Kidney capillary endothelial cell (primary cell): ENCODE measurements around the gene PRR5L.
A peak's percentile ranks its signal among the peaks of the same experiment; 100 is the strongest.
"Not testable (repeated sequence)": the region's sequence is repeated elsewhere in the genome, so short reads cannot be mapped to it uniquely, and the experiment has no call there.

Experiments
- DNase-seq: peaks from one replicate; pipeline ENCODE4 v3.0.0-alpha.2; 2018; ENCODE audit warnings: low spot score

PRR5L gene

DNA sequence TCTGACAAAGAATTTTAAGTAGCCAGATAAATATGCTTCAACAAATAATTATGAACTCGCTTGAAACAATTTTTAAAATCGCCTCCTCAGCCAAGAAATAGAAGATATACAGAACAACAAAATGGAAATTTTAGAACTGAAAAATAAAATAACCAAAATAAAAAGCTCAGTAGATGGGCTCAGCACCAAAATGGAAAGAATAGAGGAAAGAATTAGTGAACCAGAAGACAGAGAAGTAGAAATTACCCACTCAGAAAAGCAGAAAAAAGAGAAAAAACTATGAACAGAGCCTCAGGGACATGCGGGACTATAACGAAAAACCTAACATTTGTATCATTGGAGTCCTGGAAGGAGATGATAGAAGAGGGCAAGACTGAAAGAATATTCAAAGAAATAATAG lies 14.2 kb upstream of the PRR5L start:
- no peak for DNase-seq

- no peak for DNase-seq
These were observed 13.2 kb upstream of the PRR5L start for GRCh38 chr11:36282926-36283325.

DNA sequence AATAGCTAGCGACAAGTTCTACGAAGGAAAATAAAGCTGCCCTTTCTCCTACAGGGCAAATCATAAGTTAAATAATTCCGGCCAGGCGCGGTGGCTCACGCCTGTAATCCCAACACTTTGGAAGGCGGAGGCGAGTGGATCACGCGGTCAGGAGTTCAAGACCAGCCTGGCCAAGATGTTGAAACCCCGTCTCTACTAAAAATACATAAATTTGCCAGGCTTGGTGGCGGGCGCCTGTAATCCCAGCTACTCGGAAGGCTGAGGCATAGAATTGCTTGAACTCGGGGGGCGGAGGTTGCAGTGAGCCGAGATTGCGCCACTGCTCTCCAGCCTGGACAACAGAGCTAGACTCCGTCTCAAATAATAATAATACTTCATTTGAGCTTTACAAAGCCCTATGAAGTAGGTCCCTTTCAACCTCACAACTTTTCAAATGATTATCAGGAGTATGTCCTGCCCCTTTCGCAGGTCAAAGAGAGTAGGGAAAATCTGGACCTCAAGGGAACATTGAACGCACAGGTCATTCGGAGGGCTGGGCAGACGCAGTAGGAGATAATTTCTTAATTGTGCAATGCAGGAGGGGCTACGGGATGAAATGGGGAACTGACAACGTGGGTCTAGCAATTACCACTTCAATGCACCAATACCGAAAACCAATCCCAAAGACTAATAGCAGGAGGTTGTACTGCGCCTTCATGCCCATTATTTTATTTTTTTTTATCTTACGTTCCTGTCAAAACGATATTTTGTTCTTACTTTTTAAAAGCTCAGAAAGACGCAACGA lies 7.5 kb upstream of the PRR5L start:
- no peak for DNase-seq

GRCh38 chr11:36289226-36289852 lies 6.7 kb upstream of the PRR5L start, which contains the start of gene COMMD9:
TSS of gene COMMD9 (minus strand) at chr11:36289424. CDS start at chr11:36289412, 12 bp downstream.
- peak; percentile 88 for DNase-seq

- DNase-seq: peak; percentile 58
These were observed 3.8 kb upstream of the PRR5L start for GRCh38 chr11:36292311-36292722.

DNA sequence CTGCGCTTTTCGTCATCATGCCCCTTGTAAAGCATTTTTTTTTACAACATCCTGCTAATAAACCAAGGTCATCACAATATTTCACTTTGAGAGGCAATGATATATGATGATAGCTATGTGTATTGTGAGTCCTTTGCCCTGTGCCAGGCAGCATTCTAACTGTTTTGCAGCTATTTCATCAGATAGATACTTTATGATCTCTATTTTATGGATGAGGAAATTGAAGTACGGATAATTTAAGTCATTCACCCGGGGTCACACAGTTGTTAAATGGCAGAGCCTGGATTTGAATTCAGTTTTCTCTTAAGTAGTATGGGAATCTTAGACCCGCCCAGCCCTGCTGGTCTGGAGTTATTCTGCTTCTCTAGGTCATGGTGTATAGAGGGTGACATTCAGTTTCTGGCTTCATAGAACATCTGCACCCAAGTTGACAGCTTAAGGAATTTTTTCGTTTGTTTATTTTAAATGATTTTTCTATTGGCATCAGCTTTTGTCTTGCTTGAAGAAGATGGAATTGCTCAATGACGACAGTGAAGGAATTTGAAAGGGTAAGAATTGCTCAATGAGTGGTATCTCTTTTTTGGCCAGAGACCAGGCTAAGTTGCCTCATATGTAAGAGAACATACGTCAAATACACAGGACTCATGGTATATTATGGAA lies 926 bp downstream of the PRR5L start:
- DNase-seq: no peak

GRCh38 chr11:36300650-36301049 lies 4.6 kb downstream of the PRR5L start:
- no peak for DNase-seq

DNA sequence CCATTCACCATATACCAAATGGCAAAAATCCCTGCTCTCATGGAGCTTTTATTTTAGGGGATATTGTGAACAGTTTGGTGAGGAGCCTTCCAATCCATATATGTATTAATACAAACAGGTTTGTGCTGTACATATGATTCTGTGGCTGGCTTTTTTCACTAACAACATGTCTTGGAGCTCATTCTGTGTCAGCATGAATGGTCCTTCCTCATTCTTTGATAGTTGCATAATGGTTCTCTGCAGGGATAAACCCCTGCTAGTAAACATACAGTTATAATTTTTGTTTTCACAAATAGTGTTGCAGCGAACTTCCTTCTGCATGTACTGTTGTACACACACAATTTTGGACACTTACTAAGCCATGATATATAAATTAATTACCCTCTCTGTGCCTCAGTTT lies 8.3 kb downstream of the PRR5L start:
- no peak for DNase-seq

DNA sequence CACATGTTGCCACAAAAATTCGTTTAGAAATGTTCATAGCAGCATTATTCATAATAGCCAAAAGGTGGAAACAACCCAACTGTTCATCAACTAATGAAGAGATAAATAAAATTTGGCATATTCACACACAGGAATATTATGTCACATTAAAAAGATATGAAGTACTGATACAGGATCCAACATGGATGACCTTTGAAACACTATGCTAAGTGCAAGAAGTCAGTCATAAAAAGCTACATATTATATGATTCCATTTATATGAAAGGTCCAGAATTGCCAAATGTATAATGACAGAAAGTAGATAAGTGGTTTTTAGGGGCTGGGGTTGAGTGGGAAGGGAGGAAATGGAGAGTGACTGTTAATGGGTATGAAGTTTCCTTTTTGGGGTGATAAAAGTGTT lies 9.0 kb downstream of the PRR5L start:
- DNase-seq: no peak

- DNase-seq: peak; percentile 37
These were observed 10.8 kb downstream of the PRR5L start for GRCh38 chr11:36306888-36307287.

- DNase-seq: peak; percentile 19
These were observed 12.5 kb downstream of the PRR5L start for GRCh38 chr11:36308577-36308976.

GRCh38 chr11:36309779-36310178 lies 13.7 kb downstream of the PRR5L start:
- DNase-seq: no peak

GRCh38 chr11:36311926-36312595 lies 16.0 kb downstream of the PRR5L start:
- DNase-seq: no peak

DNA sequence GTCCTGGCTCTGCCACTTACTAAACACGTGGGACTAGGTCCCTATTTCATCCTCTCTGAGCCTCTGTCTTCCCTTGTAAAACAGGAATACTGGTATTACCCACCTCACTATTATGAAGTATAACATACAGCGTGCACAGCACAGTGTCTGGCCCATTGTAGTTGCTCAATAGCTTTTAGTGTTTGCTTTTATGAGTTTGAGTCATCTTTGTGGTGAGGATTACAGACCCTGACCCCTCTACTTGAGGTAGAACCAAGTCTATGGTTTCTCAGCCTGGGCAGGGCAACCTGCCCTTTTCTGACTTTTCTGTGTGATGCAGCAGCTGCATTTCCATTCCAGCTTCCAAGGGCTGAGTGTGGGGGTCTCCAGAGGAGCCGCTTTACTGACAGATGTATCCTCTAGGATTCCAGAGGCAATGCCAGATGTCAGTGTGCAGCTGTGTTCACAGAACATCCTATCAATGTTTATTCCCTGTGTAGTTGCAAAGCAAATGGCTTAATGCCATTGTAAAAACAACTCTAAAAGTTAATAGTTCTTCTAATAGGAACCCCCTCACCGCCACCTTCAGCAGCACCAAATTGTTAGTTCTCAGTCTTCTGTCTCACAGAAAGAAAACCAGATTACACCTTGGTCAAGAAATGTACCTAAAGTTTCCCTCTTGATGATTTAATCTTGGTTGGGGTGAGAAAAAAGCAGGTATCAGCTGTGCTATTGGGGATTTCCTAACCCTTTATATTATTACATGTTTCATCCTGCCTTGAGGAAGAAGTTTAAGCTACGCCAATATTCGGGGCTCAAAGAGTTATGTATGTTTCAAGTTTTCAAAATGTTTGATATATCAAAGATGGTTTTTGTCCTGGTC lies 16.8 kb downstream of the PRR5L start:
- DNase-seq: no peak

GRCh38 chr11:36313750-36314433 lies 17.8 kb downstream of the PRR5L start:
- DNase-seq: no peak

DNA sequence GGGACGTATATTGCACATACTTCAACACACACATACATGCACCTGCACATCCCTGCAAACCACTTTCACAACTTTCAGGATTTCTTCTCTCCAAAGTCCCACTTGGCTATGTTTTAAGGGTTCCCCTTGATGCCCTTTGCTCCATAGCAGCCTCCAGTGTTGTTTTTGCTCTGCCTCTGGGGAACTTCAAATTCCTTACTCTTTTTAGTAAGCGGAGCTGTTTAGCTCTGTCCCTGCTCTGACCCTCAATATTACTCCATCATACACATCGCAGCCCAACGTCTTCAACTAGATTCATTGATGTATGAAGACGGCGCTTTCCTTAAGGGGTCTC lies 18.3 kb downstream of the PRR5L start:
- DNase-seq: no peak

DNA sequence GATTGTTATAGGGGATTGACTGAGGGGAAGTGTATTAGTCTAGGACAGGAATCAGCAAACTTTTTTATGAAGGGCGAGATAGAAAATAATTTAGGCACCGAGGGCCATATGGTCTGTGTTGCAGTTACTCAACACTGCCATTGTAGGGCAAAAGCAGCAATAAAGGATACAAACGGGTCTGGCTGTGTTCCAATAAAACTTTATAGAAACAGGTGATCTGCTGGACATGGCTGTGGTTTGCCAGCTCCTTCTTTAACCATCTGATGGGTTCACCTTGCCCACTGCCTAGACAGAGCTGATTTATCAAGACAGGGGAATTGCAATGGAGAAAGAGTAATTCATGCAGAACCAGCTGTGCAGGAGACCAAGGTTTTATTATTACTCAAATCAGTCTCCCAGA lies 20.0 kb downstream of the PRR5L start:
- DNase-seq: no peak

DNA sequence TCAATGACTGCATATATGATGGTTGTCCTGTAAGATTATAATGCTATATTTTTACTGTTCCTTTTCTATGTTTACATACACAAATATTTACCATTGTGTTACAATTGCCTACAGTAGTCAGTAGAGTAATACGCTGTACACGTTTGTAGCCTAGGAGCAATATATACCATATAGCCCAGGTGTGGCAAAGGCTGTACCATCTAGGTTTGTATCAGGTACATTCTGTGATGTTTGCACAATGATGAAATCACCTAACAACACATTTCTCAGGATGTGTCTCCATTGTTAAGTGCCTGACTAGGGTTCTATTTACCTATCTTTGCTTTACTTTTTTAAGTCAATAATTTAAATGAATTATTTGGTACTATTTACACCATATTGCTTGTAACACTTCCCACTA lies 21.9 kb downstream of the PRR5L start:
- DNase-seq: no peak

GRCh38 chr11:36324956-36325355 lies 28.9 kb downstream of the PRR5L start:
- not testable (repeated sequence) for DNase-seq

DNA sequence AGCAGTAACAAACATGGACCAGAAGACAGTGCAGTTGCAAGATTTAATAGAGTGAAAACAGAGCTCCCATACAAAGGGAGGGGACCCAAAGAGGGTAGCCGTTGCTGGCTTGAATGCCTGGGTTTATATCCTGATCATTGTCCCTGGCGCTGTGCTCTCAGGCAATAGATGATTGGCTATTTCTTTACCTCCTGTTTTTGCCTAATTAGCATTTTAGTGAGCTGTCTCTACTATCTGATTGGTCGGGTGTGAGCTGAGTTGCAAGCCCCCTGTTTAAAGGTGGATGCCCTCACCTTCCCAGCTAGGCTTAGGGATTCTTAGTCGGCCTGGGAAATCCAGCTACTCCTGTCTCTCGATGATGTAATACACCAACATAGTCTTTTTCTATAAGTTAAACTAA lies 29.3 kb downstream of the PRR5L start:
- not testable (repeated sequence) for DNase-seq
